Urinary bladder (tissue), 4 donors: ENCODE data around the gene TECTB. TPM values are rescaled to one million over a fixed set of nuclear protein-coding genes. Genes with fewer than 3 reads are reported as not detected.

ENCODE experiments used
- DNase-seq: peaks from one replicate; pipeline ENCODE4 v3.0.0-alpha.2; 2015; ENCODE audit errors: extremely low spot score
- H3K27ac ChIP-seq: one replicate; pipeline ENCODE4 v1.5.1; 2013; ENCODE audit warnings: low read depth, mild to moderate bottlenecking, moderate library complexity
- H3K36me3 ChIP-seq: one replicate; pipeline ENCODE4 v1.6.1; 2013; ENCODE audit warnings: mild to moderate bottlenecking, moderate library complexity; ENCODE audit not compliant: insufficient read depth
- H3K4me1 ChIP-seq: one replicate; pipeline ENCODE4 v1.6.1; 2013; ENCODE audit warnings: mild to moderate bottlenecking, moderate library complexity; ENCODE audit not compliant: insufficient read depth
- H3K4me3 ChIP-seq: one replicate; pipeline ENCODE4 v1.5.1; 2013; ENCODE audit warnings: low read depth, low read length
- WGBS: extraction: QIAGEN DNeasy Blood & Tissue Kit; methylation state at CpG from one replicate; pipeline ENCODE4 v1.1.7; 2013; 5-methylcytosine and 5-hydroxymethylcytosine counted together
- polyA plus RNA-seq: library from polyadenylated mRNA; stranded (reverse); fragments of 200-250 nt; gene quantifications from one replicate; pipeline ENCODE4 v1.2.3, GENCODE V29; 2013
- small RNA-seq: library from RNA; depleted of rRNA; stranded (forward); fragments of <200 nt; gene quantifications from one replicate; pipeline ENCODE3, GENCODE V24; 2014
- total RNA-seq: library from RNA; depleted of rRNA; stranded (reverse); fragments of >200 nt; gene quantifications from one replicate; pipeline ENCODE4 v1.2.3, GENCODE V29; 2014
- donor health status: healthy with polysubstance abuse.
- donor health status: healthy.

The TECTB gene
- total and polyA plus RNA-seq, 2 donors = not detected

GRCh38 chr10:112351146-112351545 is 67.9 kb downstream of the TECTB start:
- Histone ChIP-seq H3K36me3 (no peaks in the 10 kb centered on the region), H3K27ac (no peak overlapping the region), H3K4me3 (no peak overlapping the region), H3K4me1 (no peaks in the 10 kb centered on the region)
- no peak for DNase-seq
- 92% methylated on average over 8 of the region's 8 CpGs for WGBS

GRCh38 chr10:112352044-112352443 is 68.8 kb downstream of the TECTB start:
- no peak overlapping the region for H3K4me3 ChIP-seq
- no peaks in the 10 kb centered on the region for H3K4me1 ChIP-seq
- no peak overlapping the region for H3K27ac ChIP-seq
- no peaks in the 10 kb centered on the region for H3K36me3 ChIP-seq
- 76% methylated on average over 3 of the region's 3 CpGs for WGBS
- DNase-seq = no peak

- DNase-seq = no peak
- Histone ChIP-seq H3K27ac (no peak overlapping the region), H3K4me3 (no peak overlapping the region), H3K36me3 (no peaks in the 10 kb centered on the region), H3K4me1 (no peaks in the 10 kb centered on the region)
Observed at GRCh38 chr10:112353046-112353445, 69.8 kb downstream of the TECTB start.

Small RNA genes within 50 kb of the gene (small RNA-seq; reads per million reads assigned to genes)
- not detected for gene MIR6715A

Other genes starting within 250 kb of the TECTB start
- gene GPAM, start 99.6 kb upstream of the TECTB start, total RNA-seq = 24.9 TPM
- gene GPAM, start 99.6 kb upstream of the TECTB start, polyA plus RNA-seq = 29.0 TPM
- 38.8 TPM for gene ACSL5, start 90.7 kb downstream of the TECTB start, total RNA-seq
- 20.2 TPM for gene ACSL5, start 90.7 kb downstream of the TECTB start, polyA plus RNA-seq
- 28.4 TPM for gene ZDHHC6, start 163.5 kb downstream of the TECTB start, total RNA-seq
- gene ZDHHC6, start 163.5 kb downstream of the TECTB start, polyA plus RNA-seq = 26.1 TPM
- gene VTI1A, start 163.8 kb downstream of the TECTB start, total RNA-seq = 42.4 TPM
- gene VTI1A, start 163.8 kb downstream of the TECTB start, polyA plus RNA-seq = 13.1 TPM